KBM-7 (cell line): ENCODE data around the gene RAB11FIP5.
"Not testable (repeated sequence)": the region's sequence is repeated elsewhere in the genome, so short reads cannot be mapped to it uniquely, and the experiment has no call there.

Experiments
- DNase-seq: peaks from one replicate; pipeline ENCODE4 v3.0.0-alpha.2; 2015
- in situ Hi-C: fragments of 300-500 bp; cut with MboI; formaldehyde crosslinking; loops from 2 replicates; pipeline ENCODE4 v1.14.3; 2020; ENCODE audit warnings: low sequenced_read_pairs, low pct_unique_long_range_greater_than_20kb, mixed read lengths

Gene RAB11FIP5

GRCh38 chr2:73074110-73075069 lies 38.4 kb downstream of the RAB11FIP5 start:
- in situ Hi-C loops, result no loop called here

GRCh38 chr2:73072416-73072815 lies 40.3 kb downstream of the RAB11FIP5 start:
- in situ Hi-C loops, result no loop called here
- no peak for DNase-seq

More at GRCh38 chr2:73074110-73075069, 38.4 kb downstream of the RAB11FIP5 start:
- DNase-seq, result no peak

GRCh38 chr2:73072129-73072395 lies 40.7 kb downstream of the RAB11FIP5 start:
- DNase-seq, result no peak
- in situ Hi-C loops, result no loop called here

GRCh38 chr2:73071360-73072128 lies 41.2 kb downstream of the RAB11FIP5 start, which contains the start of gene SFXN5:
TSS of gene SFXN5 (minus strand) at chr2:73071712. CDS start at chr2:73071705, 7 bp downstream.
- in situ Hi-C loops, result no loop called here
- peak; percentile 98 for DNase-seq

- in situ Hi-C loops, result no loop called here
- no peak for DNase-seq
These were observed 41.9 kb downstream of the RAB11FIP5 start for GRCh38 chr2:73070643-73071359.

- in situ Hi-C loops, result no loop called here
- peak; percentile 32 for DNase-seq
These were observed 42.7 kb downstream of the RAB11FIP5 start for GRCh38 chr2:73069855-73070642.

- in situ Hi-C loops, result no loop called here
- DNase-seq, result peak; percentile 35
These were observed 43.5 kb downstream of the RAB11FIP5 start for GRCh38 chr2:73069041-73069854.

- DNase-seq, result no peak
- in situ Hi-C loops, result no loop called here
These were observed 44.6 kb downstream of the RAB11FIP5 start for GRCh38 chr2:73068147-73068546.

GRCh38 chr2:73067043-73067442 lies 45.7 kb downstream of the RAB11FIP5 start:
- in situ Hi-C loops, result no loop called here
- no peak for DNase-seq

- in situ Hi-C loops, DNase-seq: not testable (repeated sequence)
These were observed 47.7 kb downstream of the RAB11FIP5 start for GRCh38 chr2:73065070-73065469.

- no peak for DNase-seq
- in situ Hi-C loops, result no loop called here
These were observed 48.6 kb downstream of the RAB11FIP5 start for GRCh38 chr2:73063909-73064875.

- in situ Hi-C loops, result no loop called here
- DNase-seq, result no peak
These were observed 49.3 kb downstream of the RAB11FIP5 start for GRCh38 chr2:73063472-73063871.

GRCh38 chr2:73059106-73059505 lies 53.6 kb downstream of the RAB11FIP5 start:
- no peak for DNase-seq
- in situ Hi-C loops, result no loop called here

- in situ Hi-C loops, result no loop called here
- no peak for DNase-seq
These were observed 57.8 kb downstream of the RAB11FIP5 start for GRCh38 chr2:73054980-73055379.

- in situ Hi-C loops, result no loop called here
- no peak for DNase-seq
These were observed 59.2 kb downstream of the RAB11FIP5 start for GRCh38 chr2:73053316-73054114.

GRCh38 chr2:73050121-73050545 lies 62.6 kb downstream of the RAB11FIP5 start:
- in situ Hi-C loops, result no loop called here
- DNase-seq, result no peak
